ENCODE data around the gene CNTNAP2.
"Not testable (repeated sequence)": the region's sequence is repeated elsewhere in the genome, so short reads cannot be mapped to it uniquely, and the experiment has no call there.

Gene CNTNAP2

DNA sequence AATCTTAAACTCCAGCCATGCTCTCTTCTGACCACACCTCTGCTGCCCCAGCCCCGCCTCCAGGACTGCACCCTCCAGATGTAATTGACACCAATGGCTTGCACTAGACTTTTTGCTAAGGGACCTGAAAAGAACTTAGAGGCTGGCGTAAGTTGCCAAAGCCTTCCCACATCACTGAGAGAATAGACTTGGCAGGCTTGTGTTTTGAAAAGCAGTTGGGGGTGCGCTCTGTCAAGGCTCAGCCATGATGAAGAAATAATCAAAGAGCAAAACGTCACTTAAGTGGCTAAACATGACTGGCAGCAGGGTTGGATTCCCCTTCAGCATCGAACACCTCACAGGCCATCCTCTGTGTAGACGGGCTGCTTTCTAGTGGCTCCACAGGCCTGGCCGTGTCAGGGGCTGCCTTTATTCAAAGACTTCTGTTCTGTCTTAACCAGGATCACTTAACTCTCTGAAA is 2278.8 kb downstream of the CNTNAP2 start:
- DNase-seq: no peak

GRCh38 chr7:148395990-148396716 is 2279.6 kb downstream of the CNTNAP2 start:
- no peak for DNase-seq

- DNase-seq: no peak
Measured at GRCh38 chr7:148397056-148397455, 2280.5 kb downstream of the CNTNAP2 start.

- DNase-seq: no peak
Measured at GRCh38 chr7:148397551-148397950, 2280.9 kb downstream of the CNTNAP2 start.

DNA sequence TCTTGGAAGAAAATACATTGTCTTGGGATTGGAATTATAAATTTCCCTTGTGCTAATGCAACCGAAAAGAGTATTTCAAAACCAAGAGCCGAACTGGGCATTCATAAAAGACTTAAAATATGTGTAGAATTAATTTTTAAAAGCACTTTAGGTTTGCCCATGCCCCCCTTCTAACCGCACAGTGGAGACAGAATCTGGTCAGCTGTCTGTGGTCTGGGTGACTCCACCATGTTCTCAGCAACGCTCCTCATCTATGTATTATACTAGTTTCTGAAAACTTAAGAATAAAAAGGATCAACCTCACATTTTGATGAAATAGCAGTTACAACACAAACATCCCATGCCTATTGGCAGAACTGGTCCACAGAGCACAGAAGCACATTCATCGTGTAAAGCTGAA is 2281.4 kb downstream of the CNTNAP2 start:
- DNase-seq: no peak

- no peak for DNase-seq
Measured at GRCh38 chr7:148398844-148399365, 2282.3 kb downstream of the CNTNAP2 start.

DNA sequence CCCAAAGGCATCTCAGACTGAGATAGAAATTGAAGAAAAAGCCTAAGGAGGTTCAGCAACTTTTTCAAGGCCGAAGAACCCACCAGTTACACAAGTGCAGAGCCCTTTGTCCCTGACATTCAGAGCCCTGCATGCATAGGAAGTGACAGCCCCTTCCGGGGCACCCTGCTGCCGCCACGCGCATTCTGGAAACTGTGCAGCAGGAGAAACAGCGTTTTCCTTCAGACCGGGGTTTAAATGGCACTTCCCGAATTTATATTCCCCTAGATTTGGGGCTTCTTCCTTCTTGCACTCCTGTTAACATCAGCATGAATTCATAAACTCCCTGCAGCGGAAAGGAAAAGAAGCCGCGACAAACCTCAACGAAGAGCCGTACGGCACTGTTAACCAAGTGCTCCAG is 2283.5 kb downstream of the CNTNAP2 start:
- DNase-seq: no peak

DNA sequence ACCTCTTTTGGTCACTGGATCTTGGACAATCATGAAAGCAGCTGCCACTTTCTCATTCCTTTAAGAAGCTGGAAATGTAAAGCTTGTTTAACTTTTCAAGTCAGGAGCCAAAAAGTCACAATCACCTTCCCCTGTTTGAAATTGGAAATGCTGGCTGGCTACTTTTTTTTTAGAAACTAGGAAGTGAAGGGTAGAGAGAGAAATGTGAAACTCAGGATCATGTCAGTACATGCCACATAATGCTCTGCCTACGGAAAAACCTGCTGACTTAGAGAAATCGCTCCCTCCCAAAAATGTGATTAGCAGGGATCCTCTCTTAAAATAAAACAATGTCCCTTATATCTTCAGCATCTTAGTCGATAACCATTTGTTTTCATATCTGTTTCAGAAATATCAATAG is 2285.6 kb downstream of the CNTNAP2 start:
- no peak for DNase-seq

- no peak for DNase-seq
Measured at GRCh38 chr7:148403466-148403993, 2286.9 kb downstream of the CNTNAP2 start.

DNA sequence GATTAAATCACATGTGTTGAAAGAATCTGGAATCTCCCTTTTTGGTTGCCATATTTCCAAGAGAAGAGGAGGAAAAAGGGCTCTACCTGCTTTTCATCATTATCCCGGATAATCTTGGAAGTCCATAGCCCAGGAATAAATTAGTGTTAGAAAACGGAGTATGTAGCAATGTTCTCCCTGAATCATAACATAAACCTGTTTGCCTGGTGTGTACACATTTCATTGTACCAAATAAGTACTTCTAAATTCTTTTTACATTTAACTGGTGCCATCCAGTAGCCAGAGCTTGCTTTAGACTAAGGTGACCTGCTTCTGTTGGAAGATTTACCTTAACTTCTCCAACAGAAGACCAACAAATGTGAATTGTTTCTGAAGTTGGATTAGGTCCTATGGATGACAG is 2291.7 kb downstream of the CNTNAP2 start:
- DNase-seq: no peak

GRCh38 chr7:148410905-148411304 is 2294.3 kb downstream of the CNTNAP2 start:
- no peak for DNase-seq

GRCh38 chr7:148412691-148413090 is 2296.1 kb downstream of the CNTNAP2 start:
- DNase-seq: no peak

GRCh38 chr7:148419856-148420832 is 2303.5 kb downstream of the CNTNAP2 start:
- DNase-seq: no peak

DNA sequence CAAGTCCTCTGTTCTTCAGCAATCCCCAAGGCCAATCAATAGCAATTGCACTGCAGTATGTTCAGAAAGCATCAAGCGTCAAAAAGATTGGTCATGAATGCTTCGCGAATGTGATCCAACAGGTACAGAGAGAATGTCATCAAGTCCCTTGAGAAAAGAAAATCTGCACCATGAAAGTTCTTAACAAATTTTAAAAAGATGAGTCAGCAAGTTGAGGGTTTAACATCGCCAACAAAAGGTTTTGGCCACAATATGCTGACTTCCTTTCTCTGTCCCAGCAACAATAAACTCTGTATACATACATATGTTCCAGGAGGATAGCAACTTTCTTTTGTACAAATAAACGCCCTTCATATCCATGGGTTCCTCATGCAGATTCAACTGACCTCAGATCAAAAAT is 2305.4 kb downstream of the CNTNAP2 start:
- DNase-seq: no peak

- not testable (repeated sequence) for DNase-seq
Measured at GRCh38 chr7:148426393-148426792, 2309.8 kb downstream of the CNTNAP2 start.

DNA sequence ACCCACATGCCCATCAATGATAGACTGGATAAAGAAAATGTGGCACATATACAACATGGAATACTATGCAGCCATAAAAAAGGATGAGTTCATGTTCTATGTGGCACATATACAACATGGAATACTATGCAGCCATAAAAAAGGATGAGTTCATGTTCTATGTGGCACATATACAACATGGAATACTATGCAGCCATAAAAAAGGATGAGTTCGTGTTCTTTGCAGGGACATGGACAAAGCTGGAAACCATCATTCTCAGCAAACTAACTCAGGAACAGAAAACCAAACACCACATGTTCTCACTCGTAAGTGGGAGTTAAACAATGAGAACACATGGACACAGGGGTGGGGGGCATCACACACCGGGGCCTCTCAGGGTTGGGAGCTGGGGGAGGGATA is 2314.1 kb downstream of the CNTNAP2 start:
- not testable (repeated sequence) for DNase-seq

DNA sequence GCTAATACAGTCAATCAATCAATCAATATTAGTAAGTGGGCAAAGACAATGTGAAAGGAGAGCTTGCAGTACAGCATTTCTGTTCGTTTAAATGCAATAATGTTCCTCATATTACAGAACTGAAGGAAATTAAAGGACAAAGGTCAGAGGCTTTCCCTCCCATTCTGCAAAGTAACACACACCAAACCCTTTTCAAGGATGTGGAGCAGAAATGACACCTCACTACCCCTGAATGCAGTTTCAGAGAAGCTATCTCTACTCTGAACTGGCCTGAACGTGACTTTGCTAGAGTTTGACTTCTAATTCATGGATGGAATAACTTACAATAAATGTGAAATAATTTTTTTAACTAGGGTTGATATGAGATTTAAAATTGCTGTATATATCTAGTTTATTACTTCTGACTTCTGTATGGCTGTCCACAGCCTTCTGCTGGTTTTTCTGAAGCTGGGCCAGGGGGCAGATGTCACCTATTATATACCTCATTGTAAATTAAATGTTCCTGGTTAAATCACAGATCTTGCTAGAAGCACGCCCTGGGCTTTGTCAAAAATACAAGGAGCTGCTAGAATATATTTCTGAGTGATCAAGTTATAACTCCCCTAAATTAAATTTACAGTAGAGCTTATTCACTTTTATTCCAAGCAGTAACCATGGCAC is 2317.1 kb downstream of the CNTNAP2 start:
- DNase-seq: no peak

GRCh38 chr7:148434181-148434757 is 2317.7 kb downstream of the CNTNAP2 start:
- no peak for DNase-seq

- no peak for DNase-seq
Measured at GRCh38 chr7:148434887-148435286, 2318.3 kb downstream of the CNTNAP2 start.

- no peak for DNase-seq
Measured at GRCh38 chr7:148435715-148436114, 2319.1 kb downstream of the CNTNAP2 start.

- DNase-seq: no peak
Measured at GRCh38 chr7:148436135-148436534, 2319.5 kb downstream of the CNTNAP2 start.

GRCh38 chr7:148436571-148436970 is 2320.0 kb downstream of the CNTNAP2 start:
- no peak for DNase-seq
